ENCODE data around the gene DNAJC21. TPM values are rescaled to one million over a fixed set of nuclear protein-coding genes. Genes with fewer than 3 reads are reported as not detected.

Gene DNAJC21
- total RNA-seq, 1 experiment from 2014 or later = 56.8 TPM

DNA sequence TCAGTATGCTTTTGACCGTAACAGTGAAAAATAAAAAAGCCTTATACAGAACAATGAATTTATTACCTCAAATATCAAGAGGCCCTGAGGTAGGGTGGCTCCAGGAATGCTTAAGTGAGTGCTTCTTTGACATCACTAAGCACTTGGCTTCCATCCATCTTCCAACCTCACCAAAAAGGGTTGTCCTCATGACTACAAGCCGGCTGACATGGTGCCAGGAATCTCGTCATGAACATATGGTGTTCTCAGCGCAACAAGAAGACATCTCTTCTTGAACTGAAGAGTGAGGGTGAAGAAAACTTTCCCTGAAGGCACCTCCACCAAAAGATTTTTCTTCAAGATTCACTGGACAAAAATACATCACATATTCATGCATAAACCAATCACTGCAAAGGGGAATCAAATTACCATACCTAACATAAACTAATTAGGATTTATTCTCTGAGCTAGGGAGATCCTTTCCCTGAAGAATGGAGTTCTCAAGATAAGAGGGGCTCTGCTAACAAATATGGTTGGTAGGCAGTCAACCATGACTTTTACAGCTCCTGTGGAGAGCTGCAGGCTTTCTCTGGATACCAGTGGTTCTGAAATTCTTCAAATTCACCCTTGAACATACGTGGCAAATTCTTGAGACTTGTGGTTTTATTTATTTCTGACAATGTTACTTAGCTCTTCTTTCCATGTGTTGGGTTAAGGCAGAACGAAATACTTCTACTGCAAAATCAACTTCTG, 68.9 kb downstream of the DNAJC21 start:
- CTCF ChIA-PET = no interaction called here
- BruUV-seq (replicated peaks) = no TSS peak
- no peak overlapping the region for H3K4me3 Mint-ChIP-seq (ENCODE audit: low read depth, unreplicated experiment)

GRCh38 chr5:35001842-35002241, 72.5 kb downstream of the DNAJC21 start:
- CTCF ChIA-PET = no interaction called here
- DNase-seq = no peak
- no peak overlapping the region for H3K4me3 Mint-ChIP-seq (ENCODE audit: low read depth, unreplicated experiment)
- H3K27me3 Mint-ChIP-seq (ENCODE audit: unreplicated experiment) = peaks cover 48% of the 10 kb centered on the region
- BruUV-seq (replicated peaks) = no TSS peak
- no peak overlapping the region for H3K27ac Mint-ChIP-seq (ENCODE audit: unreplicated experiment)
- no peaks in the 10 kb centered on the region for H3K36me3 Mint-ChIP-seq (ENCODE audit: insufficient read depth, unreplicated experiment)
- no peaks in the 10 kb centered on the region for H3K9me3 Mint-ChIP-seq (ENCODE audit: low read depth, unreplicated experiment)
- H3K4me1 Mint-ChIP-seq (ENCODE audit: low read depth, unreplicated experiment) = peaks cover 8% of the 10 kb centered on the region
- intact Hi-C loops (cut with micrococcal nuclease; ENCODE audit: unreplicated experiment) = loop anchor here (2.0 to 5.0 kb wide), 2 partner anchors 515 to 527 kb away; no protein-coding TSS in a partner anchor
- TF ChIP-seq, protein P1, sequence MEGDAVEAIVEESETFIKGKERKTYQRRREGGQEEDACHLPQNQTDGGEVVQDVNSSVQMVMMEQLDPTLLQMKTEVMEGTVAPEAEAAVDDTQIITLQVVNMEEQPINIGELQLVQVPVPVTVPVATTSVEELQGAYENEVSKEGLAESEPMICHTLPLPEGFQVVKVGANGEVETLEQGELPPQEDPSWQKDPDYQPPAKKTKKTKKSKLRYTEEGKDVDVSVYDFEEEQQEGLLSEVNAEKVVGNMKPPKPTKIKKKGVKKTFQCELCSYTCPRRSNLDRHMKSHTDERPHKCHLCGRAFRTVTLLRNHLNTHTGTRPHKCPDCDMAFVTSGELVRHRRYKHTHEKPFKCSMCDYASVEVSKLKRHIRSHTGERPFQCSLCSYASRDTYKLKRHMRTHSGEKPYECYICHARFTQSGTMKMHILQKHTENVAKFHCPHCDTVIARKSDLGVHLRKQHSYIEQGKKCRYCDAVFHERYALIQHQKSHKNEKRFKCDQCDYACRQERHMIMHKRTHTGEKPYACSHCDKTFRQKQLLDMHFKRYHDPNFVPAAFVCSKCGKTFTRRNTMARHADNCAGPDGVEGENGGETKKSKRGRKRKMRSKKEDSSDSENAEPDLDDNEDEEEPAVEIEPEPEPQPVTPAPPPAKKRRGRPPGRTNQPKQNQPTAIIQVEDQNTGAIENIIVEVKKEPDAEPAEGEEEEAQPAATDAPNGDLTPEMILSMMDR (IDR thresholded peaks at IDR 0.05; ENCODE audit: unreplicated experiment) = no peak

More for the DNA sequence above, 68.9 kb downstream of the DNAJC21 start:
- H3K9me3 Mint-ChIP-seq (ENCODE audit: low read depth, unreplicated experiment) = peaks cover 2% of the 10 kb centered on the region
- no peak for DNase-seq
- TF ChIP-seq, protein P1 (IDR thresholded peaks at IDR 0.05; ENCODE audit: unreplicated experiment) = no peak
- no peaks in the 10 kb centered on the region for H3K36me3 Mint-ChIP-seq (ENCODE audit: insufficient read depth, unreplicated experiment)
- intact Hi-C loops (cut with micrococcal nuclease; ENCODE audit: unreplicated experiment) = no loop called here
- no peak overlapping the region for H3K27ac Mint-ChIP-seq (ENCODE audit: unreplicated experiment)
- peaks cover 8% of the 10 kb centered on the region for H3K4me1 Mint-ChIP-seq (ENCODE audit: low read depth, unreplicated experiment)
- peaks cover 50% of the 10 kb centered on the region for H3K27me3 Mint-ChIP-seq (ENCODE audit: unreplicated experiment)

GRCh38 chr5:35002459-35002858, 73.1 kb downstream of the DNAJC21 start:
- BruUV-seq (replicated peaks) = no TSS peak
- peaks cover 8% of the 10 kb centered on the region for H3K4me1 Mint-ChIP-seq (ENCODE audit: low read depth, unreplicated experiment)

GRCh38 chr5:35003018-35003957, 73.9 kb downstream of the DNAJC21 start:
- Mint-ChIP-seq H3K27me3 (ENCODE audit: unreplicated experiment) (peaks cover 61% of the 10 kb centered on the region), H3K4me1 (ENCODE audit: low read depth, unreplicated experiment) (peaks cover 8% of the 10 kb centered on the region), H3K9me3 (ENCODE audit: low read depth, unreplicated experiment) (no peaks in the 10 kb centered on the region), H3K27ac (ENCODE audit: unreplicated experiment) (no peak overlapping the region), H3K4me3 (ENCODE audit: low read depth, unreplicated experiment) (no peak overlapping the region), H3K36me3 (ENCODE audit: insufficient read depth, unreplicated experiment) (no peaks in the 10 kb centered on the region)
- no TSS peak for BruUV-seq (replicated peaks)
- TF ChIP-seq, protein P1 (IDR thresholded peaks at IDR 0.05; ENCODE audit: unreplicated experiment) = peak; percentile 74
- CTCF ChIA-PET = interaction anchor here (0.6 to 2.2 kb wide), 8 partner anchors 9 to 529 kb away, joined by 3 to 20 read pairs (median 4); partner anchors contain the start of genes BRIX1 and RAD1
- intact Hi-C loops (cut with micrococcal nuclease; ENCODE audit: unreplicated experiment) = loop anchor here (1.0 to 5.0 kb wide), 3 partner anchors 45 to 528 kb away; no protein-coding TSS in a partner anchor
- peak; percentile 78 for DNase-seq

More at GRCh38 chr5:35002459-35002858, 73.1 kb downstream of the DNAJC21 start:
- H3K27me3 Mint-ChIP-seq (ENCODE audit: unreplicated experiment) = peaks cover 54% of the 10 kb centered on the region
- H3K36me3 Mint-ChIP-seq (ENCODE audit: insufficient read depth, unreplicated experiment) = no peaks in the 10 kb centered on the region
- CTCF ChIA-PET = interaction anchor here (1.5 to 2.2 kb wide), 2 partner anchors 44 to 87 kb away, joined by 10 to 20 read pairs; partner anchors contain the start of genes BRIX1 and RAD1
- H3K9me3 Mint-ChIP-seq (ENCODE audit: low read depth, unreplicated experiment) = no peaks in the 10 kb centered on the region
- TF ChIP-seq, protein P1 (IDR thresholded peaks at IDR 0.05; ENCODE audit: unreplicated experiment) = no peak
- no peak overlapping the region for H3K27ac Mint-ChIP-seq (ENCODE audit: unreplicated experiment)
- no peak overlapping the region for H3K4me3 Mint-ChIP-seq (ENCODE audit: low read depth, unreplicated experiment)
- no peak for DNase-seq
- intact Hi-C loops (cut with micrococcal nuclease; ENCODE audit: unreplicated experiment) = loop anchor here (2.0 to 5.0 kb wide), 2 partner anchors 515 to 528 kb away; no protein-coding TSS in a partner anchor
